ENCODE measurements around the gene SCART1. TPM values are rescaled to one million over a fixed set of nuclear protein-coding genes. Genes with fewer than 3 reads are reported as not detected.
"Not testable (repeated sequence)": the region's sequence is repeated elsewhere in the genome, so short reads cannot be mapped to it uniquely, and the experiment has no call there.

The SCART1 gene
- total and polyA plus RNA-seq, 2 donors (not counting 3 experiments of a cell fraction or from before 2014, with no cell fraction given): 0.90 to 1.0 TPM

- ChIA-PET POLR2A (no interaction called here), CTCF (interaction anchor here (1.2 kb wide), 1 partner anchor 77 kb away, joined by 4 read pairs; no protein-coding TSS in a partner anchor)
- no peak for FAIRE-seq
- Histone ChIP-seq H3K9ac (replicated peaks; ENCODE audit: extremely low read depth, insufficient read depth, low read length) (no peak overlapping the region), H3K36me3 (ENCODE audit: control insufficient read depth in 2 of 2, extremely low read depth in 1 of 2, insufficient read depth in 2 of 2, low read length in 2 of 2) (no peaks in the 10 kb centered on the region), H3K79me2 (ENCODE audit: control insufficient read depth, insufficient read depth, low read length) (no peaks in the 10 kb centered on the region), H3K27ac (ENCODE audit: insufficient read depth, low read depth, low read length) (no peak overlapping the region), H3K4me1 (ENCODE audit: control insufficient read depth, extremely low read depth, insufficient read depth, low read length) (no peaks in the 10 kb centered on the region), H2AFZ (ENCODE audit: low read depth, low read length) (no peak overlapping the region), H3K4me2 (ENCODE audit: insufficient read depth, low read length) (no peak overlapping the region), H3K4me3 (replicated peaks in 1 of 3; ENCODE audit: insufficient read depth in 1 of 3, low read depth in 1 of 3, low read length in 3 of 3) (no peak overlapping the region), H3K9me1 (replicated peaks; ENCODE audit: control insufficient read depth, extremely low read depth, insufficient read depth, low read length) (no peaks in the 10 kb centered on the region), H3K9me3 (replicated peaks; ENCODE audit: control insufficient read depth, insufficient read depth, low read length) (no peaks in the 10 kb centered on the region), H4K20me1 (replicated peaks; ENCODE audit: control insufficient read depth, extremely low read depth, insufficient read depth, low read length) (no peaks in the 10 kb centered on the region), H3K27me3 (ENCODE audit: control insufficient read depth in 2 of 2, insufficient read depth in 2 of 2, low read length in 2 of 2) (peaks cover 0 to 8% of the 10 kb centered on the region in 2 experiments)
- no peak for DNase-seq (ENCODE audit: low read depth, low spot score)
- TF ChIP-seq GATA2 (IDR thresholded peaks at IDR 0.05; ENCODE audit: insufficient read depth, insufficient read length, low read depth, low read length) (no peak), EZH2 (IDR thresholded peaks at IDR 0.05; ENCODE audit: borderline replicate concordance, low read depth, low read length, severe bottlenecking) (no peak), JUN (IDR thresholded peaks at IDR 0.05; ENCODE audit: borderline replicate concordance, insufficient read depth, insufficient read length, low read depth) (no peak), POLR2AphosphoS5 (IDR thresholded peaks at IDR 0.05; ENCODE audit: insufficient read depth, low read depth, low read length) (no peak), POLR2A (IDR thresholded peaks at IDR 0.05; ENCODE audit: low read depth, low read length) (no peak), FOS (IDR thresholded peaks at IDR 0.05; ENCODE audit: borderline replicate concordance, insufficient read depth, low read length) (no peak), MYC (IDR thresholded peaks at IDR 0.05; ENCODE audit: low read depth, low read length) (no peak), MAX (IDR thresholded peaks at IDR 0.05; ENCODE audit: insufficient read depth, insufficient read length) (no peak)
- TF ChIP-seq, protein P1, sequence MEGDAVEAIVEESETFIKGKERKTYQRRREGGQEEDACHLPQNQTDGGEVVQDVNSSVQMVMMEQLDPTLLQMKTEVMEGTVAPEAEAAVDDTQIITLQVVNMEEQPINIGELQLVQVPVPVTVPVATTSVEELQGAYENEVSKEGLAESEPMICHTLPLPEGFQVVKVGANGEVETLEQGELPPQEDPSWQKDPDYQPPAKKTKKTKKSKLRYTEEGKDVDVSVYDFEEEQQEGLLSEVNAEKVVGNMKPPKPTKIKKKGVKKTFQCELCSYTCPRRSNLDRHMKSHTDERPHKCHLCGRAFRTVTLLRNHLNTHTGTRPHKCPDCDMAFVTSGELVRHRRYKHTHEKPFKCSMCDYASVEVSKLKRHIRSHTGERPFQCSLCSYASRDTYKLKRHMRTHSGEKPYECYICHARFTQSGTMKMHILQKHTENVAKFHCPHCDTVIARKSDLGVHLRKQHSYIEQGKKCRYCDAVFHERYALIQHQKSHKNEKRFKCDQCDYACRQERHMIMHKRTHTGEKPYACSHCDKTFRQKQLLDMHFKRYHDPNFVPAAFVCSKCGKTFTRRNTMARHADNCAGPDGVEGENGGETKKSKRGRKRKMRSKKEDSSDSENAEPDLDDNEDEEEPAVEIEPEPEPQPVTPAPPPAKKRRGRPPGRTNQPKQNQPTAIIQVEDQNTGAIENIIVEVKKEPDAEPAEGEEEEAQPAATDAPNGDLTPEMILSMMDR (IDR thresholded peaks at IDR 0.05; ENCODE audit: extremely low read depth in 1 of 2, insufficient read depth in 1 of 2, low read depth in 1 of 2, low read length in 2 of 2): no peak
- intact Hi-C loops (cut with micrococcal nuclease): no loop called here
- dilution Hi-C loops (cut with MboI; ENCODE audit: extremely low pct_ligation_motif_present, low sequenced_read_pairs): no loop called here
- no TSS peak for BruUV-seq (replicated peaks)
Measured at GRCh38 chr10:133516057-133516456, 62.3 kb downstream of the SCART1 start.

- H3K4me3 ChIP-seq (replicated peaks in 1 of 3; ENCODE audit: insufficient read depth in 1 of 3, low read depth in 1 of 3, low read length in 3 of 3); H3K27me3 ChIP-seq (ENCODE audit: control insufficient read depth in 2 of 2, insufficient read depth in 2 of 2, low read length in 2 of 2); H3K4me2 ChIP-seq (ENCODE audit: insufficient read depth, low read length); H4K20me1 ChIP-seq (replicated peaks; ENCODE audit: control insufficient read depth, extremely low read depth, insufficient read depth, low read length); DNase-seq (ENCODE audit: low read depth, low spot score); POLR2A ChIA-PET; intact Hi-C loops (cut with micrococcal nuclease); H2AFZ ChIP-seq (ENCODE audit: low read depth, low read length); dilution Hi-C loops (cut with MboI; ENCODE audit: extremely low pct_ligation_motif_present, low sequenced_read_pairs); BruUV-seq (replicated peaks); H3K9ac ChIP-seq (replicated peaks; ENCODE audit: extremely low read depth, insufficient read depth, low read length); H3K9me3 ChIP-seq (replicated peaks; ENCODE audit: control insufficient read depth, insufficient read depth, low read length); H3K9me1 ChIP-seq (replicated peaks; ENCODE audit: control insufficient read depth, extremely low read depth, insufficient read depth, low read length); H3K79me2 ChIP-seq (ENCODE audit: control insufficient read depth, insufficient read depth, low read length); FAIRE-seq; H3K36me3 ChIP-seq (ENCODE audit: control insufficient read depth in 2 of 2, extremely low read depth in 1 of 2, insufficient read depth in 2 of 2, low read length in 2 of 2); H3K4me1 ChIP-seq (ENCODE audit: control insufficient read depth, extremely low read depth, insufficient read depth, low read length); H3K27ac ChIP-seq (ENCODE audit: insufficient read depth, low read depth, low read length): not testable (repeated sequence)
- CTCF ChIA-PET: interaction anchor here (1.1 kb wide), 1 partner anchor 189 kb away, joined by 5 read pairs; no protein-coding TSS in a partner anchor
Measured at GRCh38 chr10:133518517-133518916, 64.8 kb downstream of the SCART1 start.
